SK-N-SH treated with all-trans-retinoic acid at 6 μM for 48 hours (cell line): Measurements from ENCODE around the gene ABL2.
"Not testable (repeated sequence)": the region's sequence is repeated elsewhere in the genome, so short reads cannot be mapped to it uniquely, and the experiment has no call there.

Experiments
- ATAC-seq: fragments of 200-7000 bp; cut with Tn5 transposase; 3 replicates; pipeline ENCODE4 v1.9.1; 2020; ENCODE audit warnings: mild to moderate bottlenecking, moderate library complexity
- ARNTL ChIP-seq: fragments of 450-650 bp; formaldehyde crosslinking; IDR thresholded peaks from 2 replicates; pipeline ENCODE4 v1.5.0; 2020; ENCODE audit warnings: low read depth, mild to moderate bottlenecking, moderate library complexity, borderline replicate concordance
- BACH2 ChIP-seq: fragments of 250-450 bp; sonication (Bioruptor Pico); IDR thresholded peaks from 2 replicates; pipeline ENCODE4 v1.9.0; 2021; ENCODE audit warnings: mild to moderate bottlenecking, borderline replicate concordance
- CSDC2 ChIP-seq: fragments of 250-450 bp; sonication (Bioruptor Pico); IDR thresholded peaks from 2 replicates; pipeline ENCODE4 v1.5.0; 2020; ENCODE audit warnings: mild to moderate bottlenecking, moderate library complexity
- ESRRG ChIP-seq: fragments of 250-450 bp; sonication (Bioruptor Pico); IDR thresholded peaks from 2 replicates; pipeline ENCODE4 v1.6.1; 2021; ENCODE audit warnings: mild to moderate bottlenecking
- OSR1 ChIP-seq: fragments of 250-450 bp; sonication (Bioruptor Pico); IDR thresholded peaks from 2 replicates; pipeline ENCODE4 v1.8.0; 2022; ENCODE audit warnings: moderate library complexity, mild to moderate bottlenecking, inconsistent platforms
- POU6F1 ChIP-seq: fragments of 250-450 bp; sonication (Bioruptor Pico); IDR thresholded peaks from 2 replicates; pipeline ENCODE4 v1.8.0; 2021; ENCODE audit warnings: low read depth, mild to moderate bottlenecking, moderate library complexity, borderline replicate concordance
- PPARA ChIP-seq: fragments of 250-450 bp; sonication (Bioruptor Pico); IDR thresholded peaks from 2 replicates; pipeline ENCODE4 v1.5.0; 2020; ENCODE audit warnings: mild to moderate bottlenecking, borderline replicate concordance
- RARB ChIP-seq: fragments of 250-450 bp; sonication (Bioruptor Pico); IDR thresholded peaks from 2 replicates; pipeline ENCODE4 v1.8.0; 2021; ENCODE audit warnings: mild to moderate bottlenecking, moderate library complexity
- SNAI2 ChIP-seq: fragments of 250-450 bp; sonication (Bioruptor Pico); IDR thresholded peaks from 2 replicates; pipeline ENCODE4 v1.5.0; 2020; ENCODE audit warnings: mild to moderate bottlenecking, moderate library complexity
- TCF4 ChIP-seq: fragments of 250-450 bp; sonication (Bioruptor Pico); IDR thresholded peaks from 2 replicates; pipeline ENCODE4 v1.8.0; 2021; ENCODE audit warnings: mild to moderate bottlenecking, moderate library complexity, borderline replicate concordance
- TSHZ2 ChIP-seq: fragments of 250-450 bp; sonication (Bioruptor Pico); IDR thresholded peaks from 2 replicates; pipeline ENCODE4 v1.5.0; 2020; ENCODE audit warnings: mild to moderate bottlenecking, moderate library complexity
- ZC3H10 ChIP-seq: fragments of 250-450 bp; sonication (Bioruptor Pico); IDR thresholded peaks from 2 replicates; pipeline ENCODE4 v1.5.1; 2021; ENCODE audit warnings: mild to moderate bottlenecking, moderate library complexity
- ZFP3 ChIP-seq: fragments of 250-450 bp; sonication (Bioruptor Pico); IDR thresholded peaks from 2 replicates; pipeline ENCODE4 v1.5.0; 2020; ENCODE audit warnings: mild to moderate bottlenecking, moderate library complexity
- ZNF565 ChIP-seq: fragments of 450-650 bp; formaldehyde crosslinking; conservative IDR thresholded peaks from 2 replicates; pipeline ENCODE4 v1.5.0; 2020; ENCODE audit warnings: low read depth, mild to moderate bottlenecking, moderate library complexity
- TF ChIP-seq, protein P1 (sequence below): fragments of 250-450 bp; sonication (Bioruptor Pico); IDR thresholded peaks from 2 replicates; pipeline ENCODE4 v1.5.1; 2021; ENCODE audit warnings: mild to moderate bottlenecking, moderate library complexity
- TF ChIP-seq, protein P2 (sequence below): fragments of 250-450 bp; sonication (Bioruptor Pico); IDR thresholded peaks from 2 replicates; pipeline ENCODE4 v1.5.1; 2020; ENCODE audit warnings: low read depth, mild to moderate bottlenecking, moderate library complexity
- TF ChIP-seq, protein P3 (sequence below): fragments of 250-450 bp; sonication (Bioruptor Pico); IDR thresholded peaks from 2 replicates; pipeline ENCODE4 v1.8.0; 2020; ENCODE audit warnings: mild to moderate bottlenecking, moderate library complexity, borderline replicate concordance

ABL2 gene

DNA sequence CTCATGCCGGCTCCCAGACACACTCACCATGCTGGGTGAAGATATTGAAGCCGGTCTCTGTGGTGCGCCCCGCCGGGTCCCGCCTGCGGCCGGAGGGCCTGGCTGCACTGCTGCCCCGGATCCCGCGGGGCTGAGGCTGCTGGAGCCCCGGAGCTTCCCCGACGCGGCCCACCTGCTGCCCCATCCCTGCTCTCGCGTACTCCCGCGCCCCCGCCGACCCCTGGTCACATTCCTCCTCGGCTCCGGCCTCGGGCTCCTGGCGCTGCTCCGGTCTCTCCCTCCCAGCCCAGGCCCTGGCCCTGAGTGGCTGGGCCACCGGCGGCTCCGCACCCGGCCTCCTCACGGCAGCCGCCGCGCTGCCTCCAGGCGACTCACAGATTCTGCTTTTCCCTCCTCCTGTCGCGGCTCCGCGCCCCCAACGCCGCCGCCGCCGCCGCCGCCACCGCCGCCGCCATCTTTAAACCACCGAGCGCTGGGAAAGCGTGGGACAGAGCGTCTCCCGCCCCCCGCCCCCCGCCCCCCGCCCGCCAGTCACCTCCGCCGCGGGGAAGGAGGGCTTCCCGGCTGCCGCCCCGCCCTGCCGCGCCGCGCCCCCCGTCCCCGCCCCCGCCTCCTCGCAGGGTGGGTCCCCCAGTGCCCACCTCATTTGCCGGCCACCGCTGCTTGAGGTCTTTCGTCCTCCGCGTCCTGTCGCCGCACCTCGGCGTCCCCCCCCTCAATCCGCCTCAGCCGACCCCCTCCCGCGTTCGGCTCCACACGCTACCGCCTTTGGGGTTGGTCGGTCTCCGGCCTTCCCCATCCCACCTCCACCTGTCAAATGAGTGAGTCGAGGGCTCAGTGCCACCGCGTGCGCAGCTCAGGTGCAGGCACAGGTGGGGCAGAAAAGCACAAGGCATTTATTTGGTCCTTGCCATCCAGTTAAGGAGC is at the start of gene ABL2:
ABL2 (minus strand) TSS at position 464 of the 927 bp plus-strand sequence; CDS start at position 184, 280 bp downstream.
- TF ChIP-seq, protein P1, sequence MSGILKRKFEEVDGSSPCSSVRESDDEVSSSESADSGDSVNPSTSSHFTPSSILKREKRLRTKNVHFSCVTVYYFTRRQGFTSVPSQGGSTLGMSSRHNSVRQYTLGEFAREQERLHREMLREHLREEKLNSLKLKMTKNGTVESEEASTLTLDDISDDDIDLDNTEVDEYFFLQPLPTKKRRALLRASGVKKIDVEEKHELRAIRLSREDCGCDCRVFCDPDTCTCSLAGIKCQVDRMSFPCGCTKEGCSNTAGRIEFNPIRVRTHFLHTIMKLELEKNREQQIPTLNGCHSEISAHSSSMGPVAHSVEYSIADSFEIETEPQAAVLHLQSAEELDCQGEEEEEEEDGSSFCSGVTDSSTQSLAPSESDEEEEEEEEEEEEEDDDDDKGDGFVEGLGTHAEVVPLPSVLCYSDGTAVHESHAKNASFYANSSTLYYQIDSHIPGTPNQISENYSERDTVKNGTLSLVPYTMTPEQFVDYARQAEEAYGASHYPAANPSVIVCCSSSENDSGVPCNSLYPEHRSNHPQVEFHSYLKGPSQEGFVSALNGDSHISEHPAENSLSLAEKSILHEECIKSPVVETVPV: no peak
- TF ChIP-seq TSHZ2: no peak
- TF ChIP-seq ZFP3 (CRISPR knock-in tag): no peak
- no peak for TF ChIP-seq ESRRG (CRISPR knock-in tag)
- TF ChIP-seq CSDC2 (CRISPR knock-in tag): no peak
- no peak for TF ChIP-seq POU6F1 (CRISPR knock-in tag)
- no peak for TF ChIP-seq BACH2 (CRISPR knock-in tag)
- TF ChIP-seq ARNTL (CRISPR knock-in tag): no peak
- no peak for TF ChIP-seq PPARA (CRISPR knock-in tag)
- no peak for TF ChIP-seq TCF4 (CRISPR knock-in tag)
- no peak for TF ChIP-seq OSR1 (CRISPR knock-in tag)
- no peak for TF ChIP-seq ZC3H10
- TF ChIP-seq, protein P2, sequence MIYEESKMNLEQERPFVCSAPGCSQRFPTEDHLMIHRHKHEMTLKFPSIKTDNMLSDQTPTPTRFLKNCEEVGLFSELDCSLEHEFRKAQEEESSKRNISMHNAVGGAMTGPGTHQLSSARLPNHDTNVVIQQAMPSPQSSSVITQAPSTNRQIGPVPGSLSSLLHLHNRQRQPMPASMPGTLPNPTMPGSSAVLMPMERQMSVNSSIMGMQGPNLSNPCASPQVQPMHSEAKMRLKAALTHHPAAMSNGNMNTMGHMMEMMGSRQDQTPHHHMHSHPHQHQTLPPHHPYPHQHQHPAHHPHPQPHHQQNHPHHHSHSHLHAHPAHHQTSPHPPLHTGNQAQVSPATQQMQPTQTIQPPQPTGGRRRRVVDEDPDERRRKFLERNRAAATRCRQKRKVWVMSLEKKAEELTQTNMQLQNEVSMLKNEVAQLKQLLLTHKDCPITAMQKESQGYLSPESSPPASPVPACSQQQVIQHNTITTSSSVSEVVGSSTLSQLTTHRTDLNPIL (CRISPR knock-in tag): no peak
- TF ChIP-seq, protein P3, sequence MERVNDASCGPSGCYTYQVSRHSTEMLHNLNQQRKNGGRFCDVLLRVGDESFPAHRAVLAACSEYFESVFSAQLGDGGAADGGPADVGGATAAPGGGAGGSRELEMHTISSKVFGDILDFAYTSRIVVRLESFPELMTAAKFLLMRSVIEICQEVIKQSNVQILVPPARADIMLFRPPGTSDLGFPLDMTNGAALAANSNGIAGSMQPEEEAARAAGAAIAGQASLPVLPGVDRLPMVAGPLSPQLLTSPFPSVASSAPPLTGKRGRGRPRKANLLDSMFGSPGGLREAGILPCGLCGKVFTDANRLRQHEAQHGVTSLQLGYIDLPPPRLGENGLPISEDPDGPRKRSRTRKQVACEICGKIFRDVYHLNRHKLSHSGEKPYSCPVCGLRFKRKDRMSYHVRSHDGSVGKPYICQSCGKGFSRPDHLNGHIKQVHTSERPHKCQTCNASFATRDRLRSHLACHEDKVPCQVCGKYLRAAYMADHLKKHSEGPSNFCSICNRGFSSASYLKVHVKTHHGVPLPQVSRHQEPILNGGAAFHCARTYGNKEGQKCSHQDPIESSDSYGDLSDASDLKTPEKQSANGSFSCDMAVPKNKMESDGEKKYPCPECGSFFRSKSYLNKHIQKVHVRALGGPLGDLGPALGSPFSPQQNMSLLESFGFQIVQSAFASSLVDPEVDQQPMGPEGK: no peak
- TF ChIP-seq SNAI2 (CRISPR knock-in tag): no peak
- ATAC-seq: peak; percentile 73

GRCh38 chr1:179278920-179279319 is 49.4 kb upstream of the ABL2 start:
- no peak for ATAC-seq
- no peak for TF ChIP-seq ESRRG (CRISPR knock-in tag)
- TF ChIP-seq ZNF565 (CRISPR knock-in tag): no peak
- TF ChIP-seq TCF4 (CRISPR knock-in tag): no peak
- no peak for TF ChIP-seq RARB
- no peak for TF ChIP-seq ARNTL (CRISPR knock-in tag)
- TF ChIP-seq, protein P1: no peak
- no peak for TF ChIP-seq BACH2 (CRISPR knock-in tag)
- TF ChIP-seq, protein P2 (CRISPR knock-in tag): no peak
- TF ChIP-seq ZFP3 (CRISPR knock-in tag): no peak
- no peak for TF ChIP-seq OSR1 (CRISPR knock-in tag)

DNA sequence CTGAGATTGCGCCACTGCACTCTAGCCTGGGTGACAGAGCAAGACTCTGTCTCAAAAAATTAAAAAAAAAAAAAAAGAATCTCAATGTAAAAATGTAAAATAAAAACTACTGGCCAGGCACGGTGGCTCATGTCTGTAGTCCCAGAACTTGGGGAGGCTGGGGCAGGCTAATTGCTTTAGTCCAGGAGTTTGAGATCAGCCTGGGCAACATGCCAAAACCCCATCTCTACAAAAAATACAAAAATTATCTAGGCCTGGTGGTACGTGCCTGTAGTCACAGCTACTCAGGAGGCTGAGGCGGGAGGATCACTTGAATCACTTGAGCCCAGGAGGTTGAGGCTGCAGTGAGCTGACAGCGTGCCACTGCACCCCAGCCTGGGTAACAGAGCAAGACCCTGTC is 44.9 kb upstream of the ABL2 start:
- ATAC-seq: not testable (repeated sequence)
